Caki2 (cell line): ENCODE data around the gene DNAJB5. TPM values are rescaled to one million over a fixed set of nuclear protein-coding genes. Genes with fewer than 3 reads are reported as not detected.
"Not testable (repeated sequence)": the region's sequence is repeated elsewhere in the genome, so short reads cannot be mapped to it uniquely, and the experiment has no call there.

Experiments
- DNase-seq: peaks from one replicate; pipeline ENCODE4 v3.0.0-alpha.2; 2015; ENCODE audit warnings: low read depth
- in situ Hi-C: cut with HindIII; loops from 2 replicates; pipeline ENCODE4 v1.10.0; 2016; ENCODE audit warnings: low sequenced_read_pairs, low pct_unique_long_range_greater_than_20kb, mixed read lengths
- total RNA-seq: library from RNA; depleted of rRNA; stranded (reverse); fragments of >200 nt; shearing (Covaris generic); gene quantifications from 2 replicates; pipeline ENCODE4 v1.2.3, GENCODE V29; 2014; ENCODE audit warnings: low replicate concordance; rRNA removed

The DNAJB5 gene
- total RNA-seq: 0.20 and 0.90 TPM in 2 replicates

DNA sequence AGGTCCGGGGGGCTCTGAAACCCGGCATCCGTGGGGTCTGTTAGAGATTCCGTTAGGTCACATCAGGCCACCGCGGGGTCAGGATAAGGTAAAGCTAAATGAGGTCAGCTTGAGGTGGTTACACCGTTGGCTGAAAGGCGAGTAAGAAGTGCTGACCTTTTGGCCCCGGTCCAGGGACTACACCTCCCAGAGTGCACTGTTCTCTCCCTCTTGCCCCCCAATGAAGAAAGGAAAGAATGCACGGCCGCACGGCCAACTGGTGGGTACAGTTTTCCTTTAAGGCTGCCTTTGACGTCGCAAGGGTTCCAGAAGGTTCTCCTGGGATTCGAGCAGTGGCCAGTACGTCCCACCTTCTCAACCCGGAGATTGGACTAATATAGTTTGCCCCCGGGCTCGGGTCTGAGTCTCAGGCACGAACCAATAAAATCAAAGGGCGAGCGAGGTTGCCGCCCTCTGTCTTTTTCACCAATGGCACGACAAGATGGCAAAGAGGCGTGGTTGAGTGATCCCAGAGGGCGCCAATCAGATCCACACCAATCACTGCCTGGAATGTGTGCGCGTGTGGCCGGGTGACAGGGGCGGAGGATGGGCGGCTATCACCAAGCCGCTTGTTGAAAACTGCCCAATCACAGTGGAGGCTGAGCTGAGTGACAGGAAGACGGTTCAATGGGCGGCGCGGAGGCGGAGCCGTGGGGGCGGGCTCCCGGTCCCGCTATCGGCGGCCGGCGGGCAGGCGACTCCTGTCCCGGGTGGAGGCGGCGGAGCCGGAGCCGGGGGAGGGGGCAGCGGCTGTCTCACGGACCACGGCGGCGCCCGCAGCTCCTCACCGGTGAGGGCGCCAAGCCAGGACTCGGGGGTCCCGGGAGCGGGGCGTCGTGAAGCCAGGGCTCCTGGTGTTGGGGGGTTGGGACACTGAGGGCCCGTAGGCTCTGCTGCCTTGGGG lies at the start of gene DNAJB5:
DNAJB5 (plus strand) TSS at position 743 of the 943 bp plus-strand sequence. CDS start 886 bp downstream, outside the sequence.
- peak; percentile 97 for DNase-seq
- in situ Hi-C loops: no loop called here

GRCh38 chr9:34939989-34940388 lies 49.6 kb upstream of the DNAJB5 start:
- in situ Hi-C loops, DNase-seq: not testable (repeated sequence)

DNA sequence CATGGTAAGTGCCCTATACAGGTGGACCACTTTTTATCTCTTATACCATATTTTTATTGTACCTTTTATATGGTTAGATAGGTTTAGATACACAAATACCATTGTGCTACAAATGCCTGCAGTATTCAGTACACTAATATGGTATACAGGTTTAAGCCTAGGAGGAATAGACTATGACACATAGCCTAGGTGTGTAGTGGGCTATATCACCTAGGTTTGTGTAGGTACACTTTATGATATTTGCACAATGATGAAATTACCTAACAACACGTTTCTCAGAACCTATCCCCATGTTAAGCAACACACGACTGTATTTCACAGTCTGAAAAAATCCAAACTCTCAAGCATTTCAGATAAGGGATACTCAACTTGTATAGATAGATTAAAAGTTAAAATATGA lies 41.1 kb upstream of the DNAJB5 start:
- no peak for DNase-seq
- in situ Hi-C loops: no loop called here

- no peak for DNase-seq
Observed at GRCh38 chr9:34954225-34954624, 35.3 kb upstream of the DNAJB5 start.

DNA sequence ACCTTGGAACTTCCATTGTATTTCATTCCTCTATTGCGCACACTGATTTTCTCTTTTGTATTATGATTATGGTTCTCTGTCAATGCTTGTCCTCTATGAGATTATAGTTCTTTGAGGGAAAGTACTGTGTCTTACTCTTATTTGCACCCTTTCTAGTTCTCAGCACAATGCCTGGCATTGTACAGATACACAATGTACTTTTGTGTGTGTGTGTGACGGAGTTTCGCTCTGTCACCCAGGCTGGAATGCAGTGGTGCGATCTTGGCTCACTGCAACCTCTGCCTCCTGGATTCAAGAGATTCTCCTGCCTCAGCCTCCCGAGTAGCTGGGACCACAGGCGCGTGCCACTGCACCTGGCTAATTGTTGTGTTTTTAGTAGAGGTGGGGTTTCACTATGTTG lies 33.5 kb upstream of the DNAJB5 start:
- in situ Hi-C loops, DNase-seq: not testable (repeated sequence)

More at GRCh38 chr9:34954225-34954624, 35.3 kb upstream of the DNAJB5 start:
- in situ Hi-C loops: no loop called here

GRCh38 chr9:34956648-34957047 lies 32.9 kb upstream of the DNAJB5 start:
- no peak for DNase-seq
- in situ Hi-C loops: no loop called here

DNA sequence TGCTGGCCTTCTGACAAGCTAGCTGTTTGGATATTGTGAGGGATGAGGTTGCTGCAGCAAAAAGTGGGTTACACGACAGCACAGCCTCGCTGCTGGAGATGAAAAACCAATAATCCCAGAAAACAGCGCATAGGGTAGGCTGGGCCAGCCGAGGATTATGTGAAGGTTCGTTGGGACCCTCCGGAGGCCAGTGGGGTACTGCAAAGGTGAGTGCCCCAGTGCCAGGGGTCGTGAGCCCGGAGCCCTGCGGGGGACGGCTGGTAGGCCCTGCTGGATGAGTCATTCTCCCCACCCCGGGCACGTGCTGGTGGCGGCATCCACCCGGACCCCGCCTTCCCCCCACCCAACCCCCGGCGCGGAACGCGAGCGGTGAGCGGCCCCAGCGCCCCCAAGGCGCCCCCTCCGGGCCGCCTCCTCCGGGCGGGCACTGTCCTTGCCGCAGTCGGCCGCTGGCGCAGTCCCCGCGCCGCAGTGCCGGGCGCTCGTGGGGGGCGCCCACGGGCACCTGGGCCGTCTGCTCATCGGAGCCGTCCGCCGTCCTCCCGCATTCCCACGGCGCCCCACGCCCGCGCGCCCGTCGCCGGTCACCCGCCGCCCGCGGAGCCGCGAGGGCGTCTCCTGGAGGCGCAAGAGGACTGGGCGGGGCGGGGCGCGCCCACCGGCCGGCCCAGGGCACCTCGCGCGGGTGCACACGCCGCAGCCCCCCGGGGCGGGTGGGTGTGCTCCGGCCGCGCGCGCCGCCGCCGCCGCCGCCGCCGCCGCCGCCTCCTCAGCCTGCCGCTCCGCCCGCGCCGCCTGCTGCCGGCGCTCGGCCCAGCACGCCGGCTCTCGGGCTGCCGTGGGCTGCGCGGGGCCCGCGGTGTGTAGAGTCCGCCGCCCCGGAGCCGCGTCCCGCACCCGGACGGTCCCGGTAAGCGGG lies 31.8 kb upstream of the DNAJB5 start, which contains the start of gene PHF24:
PHF24 (plus strand) TSS at position 794 of the 919 bp plus-strand sequence. CDS start 13,014 bp downstream, outside the sequence.
- in situ Hi-C loops: no loop called here
- no peak for DNase-seq

DNA sequence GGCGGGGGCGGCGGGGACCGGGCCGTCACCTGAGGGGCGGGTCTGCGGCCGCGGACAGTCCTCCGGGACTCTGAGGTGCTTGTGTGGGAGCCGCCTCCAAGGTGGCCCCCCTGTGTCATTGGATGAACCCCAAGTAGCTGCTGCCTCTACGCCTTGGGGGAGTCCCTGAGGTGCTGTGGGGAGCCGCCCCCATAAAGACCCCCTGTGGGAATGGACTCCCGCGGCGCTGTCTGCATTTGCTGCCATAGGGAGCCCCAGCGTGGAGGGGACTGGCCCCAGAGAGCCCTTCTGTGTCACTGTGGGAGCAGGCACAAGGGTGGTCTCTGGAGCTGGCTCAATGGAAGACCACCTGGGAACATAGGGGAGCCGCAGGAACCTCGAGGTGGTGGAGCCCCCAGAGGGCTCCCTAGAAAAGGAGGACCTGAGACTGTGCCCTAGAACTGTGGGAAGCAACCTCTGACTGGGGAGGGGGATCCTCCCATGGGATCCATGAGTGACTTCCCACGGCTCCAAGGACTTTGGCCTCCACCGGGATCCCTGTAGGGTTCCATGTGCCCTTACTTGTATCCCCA lies 31.0 kb upstream of the DNAJB5 start:
- DNase-seq: no peak
- in situ Hi-C loops: no loop called here

- in situ Hi-C loops: no loop called here
- no peak for DNase-seq
Observed at GRCh38 chr9:34959461-34959860, 30.1 kb upstream of the DNAJB5 start.

- in situ Hi-C loops: no loop called here
- peak; percentile 44 for DNase-seq
Observed at GRCh38 chr9:34961574-34962490, 27.7 kb upstream of the DNAJB5 start.

DNA sequence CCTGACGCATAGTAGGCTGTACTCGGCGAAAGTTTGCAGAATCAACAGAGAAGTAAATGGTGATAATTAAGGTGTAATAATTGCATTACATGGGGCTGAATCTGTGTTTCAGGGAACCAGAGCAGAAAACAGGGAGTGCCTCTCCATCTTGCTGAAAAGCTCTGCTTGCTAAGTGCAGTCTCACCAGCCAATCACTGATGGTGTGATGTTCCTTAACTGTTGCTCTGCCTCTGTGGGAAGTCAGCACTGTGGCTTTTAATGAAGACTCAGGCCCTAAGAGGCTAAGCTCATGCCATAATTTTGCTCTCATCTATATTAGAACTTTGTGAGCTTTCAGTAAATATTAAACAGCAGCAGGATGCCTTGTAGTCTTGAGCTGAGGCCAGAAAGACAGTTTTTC lies 27.0 kb upstream of the DNAJB5 start:
- DNase-seq: no peak
- in situ Hi-C loops: no loop called here

DNA sequence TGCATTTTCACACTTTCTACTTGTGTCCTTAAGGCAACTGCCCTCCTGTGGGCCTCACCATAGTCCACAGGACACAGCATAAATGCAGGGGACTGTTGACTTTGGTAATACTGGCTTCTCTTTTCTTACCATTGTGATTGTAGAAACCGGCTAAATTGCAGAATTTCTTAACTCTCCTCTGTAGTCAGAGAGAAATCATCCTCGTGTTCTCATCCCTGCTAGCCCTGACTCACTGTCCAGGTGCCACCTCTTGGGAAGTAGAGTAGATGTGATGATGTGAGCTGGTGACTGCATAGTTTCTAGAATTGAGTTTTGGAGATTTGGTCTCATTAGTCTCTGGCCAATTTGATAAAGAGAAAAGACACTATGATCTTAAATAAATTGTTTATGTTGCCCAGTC lies 26.0 kb upstream of the DNAJB5 start:
- in situ Hi-C loops: no loop called here
- no peak for DNase-seq

DNA sequence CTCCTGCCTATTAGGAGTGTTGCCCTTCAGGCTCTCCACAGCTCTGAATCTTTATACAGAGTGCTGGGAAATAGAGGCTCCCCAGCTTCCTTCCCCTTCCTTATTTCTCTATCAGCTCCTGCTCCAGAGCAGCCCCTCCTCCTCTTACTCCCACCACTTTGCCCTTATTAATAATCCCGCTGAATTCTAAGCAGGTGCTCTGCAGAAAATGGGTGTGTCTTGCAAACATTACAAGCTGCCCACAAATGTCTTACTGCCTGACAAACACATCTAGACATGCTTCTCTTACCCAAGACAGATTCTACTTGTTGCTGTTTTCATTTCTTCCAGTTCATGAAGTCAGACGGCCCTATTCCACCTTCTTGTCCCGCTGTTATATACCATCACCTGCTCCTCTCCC lies 25.1 kb upstream of the DNAJB5 start:
- DNase-seq: no peak
- in situ Hi-C loops: no loop called here

- in situ Hi-C loops: no loop called here
Observed at GRCh38 chr9:34971146-34971811, 18.3 kb upstream of the DNAJB5 start.

DNA sequence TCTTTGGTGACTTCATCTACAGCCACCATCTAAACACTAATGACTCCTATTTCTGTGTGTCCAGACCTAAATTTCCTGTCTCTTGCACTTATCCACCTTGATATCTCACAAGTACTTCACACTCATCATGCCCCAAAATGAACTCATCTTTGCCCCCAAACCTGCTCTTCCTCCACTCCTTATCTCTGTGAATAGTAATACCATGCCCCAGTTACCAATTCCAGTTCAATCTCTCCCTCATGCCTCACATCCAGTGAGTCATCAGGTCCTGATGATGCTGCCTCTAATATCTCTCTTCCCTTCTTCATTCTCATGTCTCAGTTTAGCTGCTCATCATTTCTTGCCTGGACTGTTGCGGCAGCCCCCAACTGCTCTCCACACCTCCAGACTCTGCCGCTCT lies 14.9 kb upstream of the DNAJB5 start:
- in situ Hi-C loops: no loop called here
- no peak for DNase-seq

More at GRCh38 chr9:34971146-34971811, 18.3 kb upstream of the DNAJB5 start:
- DNase-seq: no peak

GRCh38 chr9:34976441-34976840 lies 13.1 kb upstream of the DNAJB5 start:
- in situ Hi-C loops: no loop called here
- no peak for DNase-seq

- DNase-seq: no peak
- in situ Hi-C loops: no loop called here
Observed at GRCh38 chr9:34976992-34977391, 12.6 kb upstream of the DNAJB5 start.
